Tongue (tissue), 2 donors: ENCODE results near the gene ATP11A. TPM values are rescaled to one million over a fixed set of nuclear protein-coding genes. Genes with fewer than 3 reads are reported as not detected.
"Not testable (repeated sequence)": the region's sequence is repeated elsewhere in the genome, so short reads cannot be mapped to it uniquely, and the experiment has no call there.

Experiments
- DNase-seq: peaks from one replicate; pipeline ENCODE4 v3.0.0-alpha.2; 2015
- total RNA-seq: library from RNA; depleted of rRNA; stranded (reverse); fragments of >200 nt; gene quantifications from one replicate; pipeline ENCODE4 v1.2.3, GENCODE V29; 2014

The ATP11A gene
- total RNA-seq, 1 donor from 2014 or later = 38.0 TPM

DNA sequence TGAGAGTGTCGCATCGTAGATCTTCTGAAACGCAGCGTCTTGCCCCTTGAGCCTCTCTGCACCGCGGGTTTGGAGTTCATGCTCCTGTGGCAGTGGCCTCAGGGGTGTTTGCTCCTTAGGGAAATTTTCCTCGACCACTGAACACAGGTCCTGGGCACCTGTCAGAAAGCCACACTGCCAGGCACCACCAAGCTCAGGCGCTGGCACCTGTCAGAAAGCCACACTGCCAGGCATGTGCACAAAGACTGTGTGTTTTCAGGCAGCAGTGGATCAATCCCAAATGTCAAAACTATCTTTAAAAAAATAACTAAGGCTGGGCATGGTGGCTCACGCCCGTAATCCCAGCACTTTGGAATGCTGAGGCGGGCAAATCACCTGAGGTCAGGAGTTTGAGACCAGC is 87.1 kb downstream of the ATP11A start:
- DNase-seq = no peak

- no peak for DNase-seq
Observed at GRCh38 chr13:112777637-112778406, 88.0 kb downstream of the ATP11A start.

GRCh38 chr13:112779856-112780604 is 90.2 kb downstream of the ATP11A start:
- DNase-seq = no peak

GRCh38 chr13:112781287-112781686 is 91.4 kb downstream of the ATP11A start:
- DNase-seq = no peak

- peak; percentile 58 for DNase-seq
Observed at GRCh38 chr13:112781881-112782361, 92.1 kb downstream of the ATP11A start.

DNA sequence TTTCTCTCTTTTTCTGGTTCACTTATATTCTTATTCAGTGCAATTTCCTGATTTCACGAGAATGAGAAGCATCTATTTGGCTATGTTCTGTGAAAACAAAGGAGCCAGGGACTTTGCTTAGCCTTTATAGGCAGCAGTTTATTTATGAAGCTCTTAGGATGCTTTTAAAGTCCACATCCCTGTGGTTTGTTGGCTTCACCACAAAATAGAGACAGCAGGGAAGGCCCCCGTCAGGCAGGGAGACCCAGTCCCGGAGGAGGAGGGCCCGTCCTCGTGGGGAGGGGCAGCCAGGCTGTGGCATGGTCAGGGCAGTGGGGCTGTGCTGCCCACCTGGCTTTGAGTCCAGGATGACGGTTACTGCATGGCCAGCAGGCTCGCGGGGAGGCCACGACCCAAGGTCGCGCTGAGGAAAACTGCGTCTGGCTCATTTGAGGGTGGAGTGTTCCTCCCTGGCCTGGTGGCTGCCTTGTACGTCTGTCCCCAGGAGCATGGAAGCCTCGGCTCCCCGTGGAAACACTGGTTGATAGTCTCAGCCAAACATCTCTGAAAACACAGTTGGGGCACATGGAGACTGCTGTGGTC is 92.7 kb downstream of the ATP11A start:
- no peak for DNase-seq

DNA sequence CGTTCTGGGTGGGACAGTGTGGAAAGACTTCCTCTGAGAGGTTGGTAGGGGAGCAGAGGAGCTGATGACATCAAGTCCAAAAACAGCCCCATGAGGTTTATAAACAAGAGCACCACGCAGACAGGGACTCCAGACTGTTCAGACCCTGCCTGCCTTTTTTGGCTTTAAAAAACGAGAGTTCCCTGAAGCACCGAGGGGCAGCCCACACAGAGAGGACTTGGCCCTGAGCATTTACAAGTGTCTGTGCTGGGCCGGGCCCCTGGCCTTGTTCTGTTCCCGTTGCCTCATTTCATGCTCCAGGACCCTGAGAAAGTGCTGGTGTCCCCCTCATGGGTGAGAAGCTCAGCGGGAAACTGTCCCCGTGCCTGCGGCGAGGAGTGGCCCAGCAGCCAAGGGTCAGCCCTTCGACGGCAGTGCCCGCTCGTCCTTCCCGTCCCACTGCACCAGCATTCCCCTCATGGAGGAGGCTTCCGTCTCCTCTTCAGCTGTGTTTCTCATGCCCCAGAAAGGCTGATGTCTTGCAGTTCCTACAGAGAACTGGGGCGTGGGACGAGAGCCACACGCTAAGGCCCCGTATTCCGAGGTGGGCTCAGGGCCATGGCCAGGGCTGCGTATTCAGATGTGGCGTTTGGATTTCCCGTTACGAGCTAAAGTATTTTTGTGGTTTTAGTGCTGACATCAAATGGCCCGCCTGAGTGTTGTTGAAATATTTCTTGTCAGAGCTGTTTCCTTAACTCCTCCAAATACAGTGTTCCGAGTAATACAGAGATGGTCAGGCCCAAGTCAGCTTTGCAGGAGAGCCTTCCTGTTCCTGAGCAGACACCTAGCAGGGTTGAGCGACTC is 93.5 kb downstream of the ATP11A start:
- no peak for DNase-seq

- no peak for DNase-seq
Observed at GRCh38 chr13:112783978-112784371, 94.1 kb downstream of the ATP11A start.

DNA sequence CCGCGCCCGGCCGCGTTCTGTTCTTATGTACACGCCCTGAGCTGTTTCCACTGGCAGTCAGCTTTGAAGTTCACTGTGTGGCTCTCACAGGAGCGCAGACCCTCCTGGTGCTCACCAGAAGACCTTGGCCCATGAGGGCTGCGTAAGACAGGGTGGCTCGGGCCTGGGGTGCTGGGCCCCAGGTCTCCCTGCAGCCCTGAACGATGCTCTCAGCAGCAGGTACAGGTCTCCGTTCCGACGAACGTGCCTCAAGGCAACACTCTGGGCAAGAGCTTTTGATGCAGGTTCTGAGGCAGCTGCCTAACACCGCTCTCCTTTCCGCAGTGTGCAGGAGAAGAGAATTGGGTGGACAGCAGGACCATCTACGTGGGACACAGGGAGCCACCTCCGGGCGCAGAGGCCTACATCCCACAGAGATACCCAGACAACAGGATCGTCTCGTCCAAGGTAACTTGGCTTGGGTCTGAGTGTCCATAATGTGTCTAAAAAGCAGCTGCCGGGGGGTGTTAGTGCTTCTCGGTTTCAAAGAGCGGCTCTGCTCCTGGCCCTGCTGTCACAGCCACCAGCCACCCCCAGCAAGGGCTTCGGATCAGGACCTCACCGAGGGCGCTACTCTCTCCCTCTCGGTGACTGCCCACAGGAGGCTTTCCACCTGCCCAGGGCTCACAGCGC is 95.1 kb downstream of the ATP11A start:
- DNase-seq = no peak

DNA sequence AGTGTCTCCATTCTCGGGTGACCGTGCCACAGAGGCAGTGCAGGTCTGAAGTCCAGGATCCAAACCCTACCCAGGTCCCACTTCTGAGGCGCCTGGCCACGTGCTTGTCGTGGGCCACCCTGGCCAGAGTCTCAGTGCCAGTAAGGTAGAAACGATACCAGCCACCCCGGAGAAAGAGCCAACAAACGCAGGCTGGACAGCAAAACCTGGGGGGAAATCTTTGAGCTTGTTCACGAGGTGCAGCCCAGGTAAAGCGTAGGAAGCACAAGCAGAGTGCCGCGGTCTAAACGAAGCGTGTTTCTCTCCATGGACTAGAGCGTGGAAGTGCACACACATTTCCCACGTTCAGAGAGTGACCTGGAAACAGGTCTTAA is 95.6 kb downstream of the ATP11A start:
- DNase-seq = no peak

GRCh38 chr13:112786810-112787209 is 97.0 kb downstream of the ATP11A start:
- not testable (repeated sequence) for DNase-seq

DNA sequence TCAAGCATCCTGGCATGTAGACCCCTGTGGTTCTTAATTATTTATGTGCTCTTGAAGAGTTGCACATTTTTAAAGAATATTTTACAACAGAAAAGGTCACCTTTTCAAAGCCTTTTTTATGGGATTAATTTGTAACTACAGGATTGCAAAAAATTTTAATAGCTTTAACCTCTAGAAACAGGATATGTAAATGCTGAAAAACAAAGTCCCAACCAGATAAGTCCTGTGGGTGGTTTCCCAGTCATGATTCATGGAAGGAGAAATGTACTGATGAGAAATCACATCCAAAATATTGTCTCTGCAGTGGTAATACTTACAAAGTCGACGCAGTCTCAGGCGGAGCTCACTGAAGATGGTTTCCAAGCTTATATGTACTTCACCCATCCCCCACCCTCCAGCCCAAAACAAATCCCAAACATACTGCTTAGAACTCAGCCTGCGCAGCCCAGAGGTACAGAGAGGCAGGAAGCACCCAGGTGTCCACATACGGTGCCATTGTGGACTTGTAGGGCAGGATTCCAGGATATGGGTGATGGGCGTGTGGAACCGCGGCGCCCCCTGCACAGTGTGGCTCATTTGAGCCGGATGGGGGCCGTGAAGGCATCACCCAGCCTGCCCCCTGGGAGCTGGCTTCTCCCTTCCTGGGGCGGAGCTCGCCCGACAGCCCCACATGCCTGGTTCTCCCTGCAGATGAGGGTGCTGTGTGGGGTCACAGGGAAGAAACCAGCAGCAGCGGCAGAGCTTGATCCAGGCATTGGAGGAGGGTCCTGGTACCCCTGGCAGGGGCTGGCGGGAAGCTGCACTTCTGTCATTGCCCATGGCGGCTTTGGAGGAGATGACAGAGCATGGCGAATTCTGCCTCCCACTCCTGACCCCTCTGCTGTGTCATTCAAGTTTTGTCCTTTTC is 101.2 kb downstream of the ATP11A start:
- no peak for DNase-seq

DNA sequence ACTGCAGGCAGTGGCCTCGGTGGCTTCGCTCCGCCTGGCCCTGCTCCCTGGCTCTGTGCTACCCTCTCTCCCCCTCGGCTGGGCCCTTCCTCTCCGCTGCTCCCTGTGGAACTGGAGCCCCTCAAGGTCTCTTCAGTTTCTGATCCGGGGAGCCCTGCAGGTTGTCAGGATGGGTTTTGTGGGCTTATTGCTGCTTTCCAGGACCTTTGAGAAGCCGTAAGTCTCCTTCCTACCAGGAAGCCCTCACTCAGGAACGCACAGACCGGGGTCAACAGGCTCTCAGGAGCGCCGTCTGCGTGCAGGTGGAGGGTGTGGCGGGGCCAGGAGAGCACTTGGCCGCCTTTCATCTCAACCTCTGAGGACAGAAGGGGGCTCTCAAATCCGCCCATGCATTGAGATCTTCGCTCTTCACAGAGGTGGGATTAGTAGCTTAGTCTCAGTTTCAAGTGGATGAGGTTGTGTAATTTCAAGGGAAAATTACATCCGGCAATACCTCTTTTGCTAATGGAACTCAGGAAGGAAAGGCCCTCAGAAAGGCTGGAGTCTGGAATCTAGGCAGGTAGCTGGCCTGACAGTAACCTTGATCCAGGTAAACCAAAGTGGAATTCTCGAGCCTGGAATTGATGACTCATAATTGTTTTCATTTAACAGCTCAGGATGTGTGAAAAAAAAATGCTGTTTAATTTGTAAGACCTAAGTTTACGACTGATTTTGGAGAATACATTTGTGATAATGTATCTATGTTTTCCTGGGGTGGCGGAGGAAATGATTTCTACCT is 102.0 kb downstream of the ATP11A start:
- DNase-seq = no peak

- no peak for DNase-seq
Observed at GRCh38 chr13:112792511-112792910, 102.7 kb downstream of the ATP11A start.

DNA sequence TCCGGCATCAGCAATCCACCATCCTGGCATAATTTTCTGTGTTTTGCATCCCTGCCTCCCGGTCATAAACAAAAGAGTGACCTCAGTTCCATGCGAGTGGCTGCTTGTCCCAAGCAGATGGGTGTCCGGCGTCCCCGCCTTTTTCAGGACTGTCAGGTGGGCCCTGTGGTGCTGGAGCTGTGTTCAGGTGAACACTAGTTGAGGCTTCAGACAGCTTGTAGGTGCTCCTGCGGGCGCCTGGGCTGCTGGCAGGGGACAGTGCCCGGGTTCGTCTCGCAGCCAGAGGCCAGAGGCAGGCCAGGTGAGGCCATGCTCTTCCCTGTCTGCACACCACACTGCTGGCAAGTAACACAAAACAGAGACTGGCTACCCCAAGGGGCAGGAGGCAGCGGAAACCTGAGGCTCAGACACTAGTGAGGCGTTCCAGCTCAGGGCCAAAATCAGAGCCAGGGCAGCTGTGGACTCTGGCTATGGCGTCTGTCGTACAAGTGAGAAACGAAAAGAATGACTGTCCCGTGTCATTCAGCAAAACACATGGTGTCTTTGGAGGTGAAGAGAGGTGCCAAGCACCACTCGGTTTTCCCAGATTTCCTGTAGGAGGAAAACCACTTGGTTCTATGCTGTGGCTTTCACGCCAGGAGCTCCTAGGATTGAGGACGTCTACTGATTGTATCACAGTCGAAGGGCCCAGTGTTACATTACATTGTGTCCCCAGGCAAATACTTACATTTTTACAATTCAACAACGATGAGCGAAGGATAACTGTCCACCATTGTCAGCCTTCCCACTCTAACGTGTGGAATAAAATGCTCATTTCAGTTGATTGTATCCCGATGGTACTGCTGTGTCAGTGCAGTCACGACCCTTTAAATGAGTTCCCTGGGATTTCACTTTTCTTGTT is 104.0 kb downstream of the ATP11A start:
- DNase-seq = no peak

- DNase-seq = no peak
Observed at GRCh38 chr13:112795277-112795676, 105.4 kb downstream of the ATP11A start.

- DNase-seq = no peak
Observed at GRCh38 chr13:112796190-112796915, 106.5 kb downstream of the ATP11A start.

GRCh38 chr13:112799394-112799793 is 109.6 kb downstream of the ATP11A start:
- no peak for DNase-seq
